HG03135 (cell line): Measurements from ENCODE around the gene NSUN2.

ENCODE experiments used
- ATAC-seq: cut with Tn5 transposase; IDR thresholded peaks from one replicate; pipeline ENCODE4 v1.9.1; 2021; ENCODE audit warnings: mild to moderate bottlenecking, moderate library complexity; ENCODE audit not compliant: unreplicated experiment

NSUN2 gene

GRCh38 chr5:6606884-6607558 lies 25.8 kb downstream of the NSUN2 start:
- no peak for ATAC-seq

DNA sequence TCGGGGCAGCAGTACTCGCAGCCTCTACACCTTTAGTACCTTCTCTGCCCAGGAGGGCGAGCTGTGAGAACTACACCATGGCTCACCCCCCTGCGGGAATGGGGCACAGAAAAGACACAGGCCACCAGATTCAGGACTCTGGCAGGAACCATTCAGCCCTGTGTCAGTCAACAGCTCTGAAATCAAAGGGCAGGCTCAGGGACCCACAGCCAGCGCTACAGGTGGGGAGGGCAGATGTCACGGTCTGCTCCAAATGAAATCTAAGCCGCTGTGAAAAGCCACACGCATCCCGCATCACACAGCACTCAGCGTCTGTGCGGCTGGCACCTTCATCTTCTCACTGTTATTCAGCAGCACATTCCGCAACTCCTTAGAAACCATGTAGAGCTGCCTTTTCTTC lies 27.9 kb downstream of the NSUN2 start:
- ATAC-seq = no peak

DNA sequence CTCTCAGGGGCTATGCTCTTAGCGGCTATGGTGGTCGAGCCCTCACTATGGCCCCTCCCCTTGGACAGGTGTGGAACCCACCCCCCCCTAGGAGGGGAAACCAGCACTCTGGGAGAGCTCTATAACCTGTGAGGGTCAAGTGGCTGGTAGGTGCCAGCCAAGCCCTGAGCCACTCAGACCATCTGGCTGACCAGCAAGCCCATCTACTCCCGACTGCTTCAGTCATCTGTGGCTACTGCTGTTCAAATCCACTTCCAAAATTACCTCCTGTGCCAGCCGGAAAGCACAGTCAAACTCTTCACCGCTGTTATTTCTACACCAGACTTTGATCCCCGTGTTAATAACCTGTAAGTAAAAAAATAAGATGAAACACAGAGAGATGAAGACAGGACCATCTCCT lies 28.5 kb downstream of the NSUN2 start:
- ATAC-seq = no peak

- ATAC-seq = no peak
Observed at GRCh38 chr5:6603643-6604042, 29.2 kb downstream of the NSUN2 start.

- no peak for ATAC-seq
Observed at GRCh38 chr5:6602441-6602840, 30.4 kb downstream of the NSUN2 start.

GRCh38 chr5:6601816-6602215 lies 31.0 kb downstream of the NSUN2 start:
- no peak for ATAC-seq

DNA sequence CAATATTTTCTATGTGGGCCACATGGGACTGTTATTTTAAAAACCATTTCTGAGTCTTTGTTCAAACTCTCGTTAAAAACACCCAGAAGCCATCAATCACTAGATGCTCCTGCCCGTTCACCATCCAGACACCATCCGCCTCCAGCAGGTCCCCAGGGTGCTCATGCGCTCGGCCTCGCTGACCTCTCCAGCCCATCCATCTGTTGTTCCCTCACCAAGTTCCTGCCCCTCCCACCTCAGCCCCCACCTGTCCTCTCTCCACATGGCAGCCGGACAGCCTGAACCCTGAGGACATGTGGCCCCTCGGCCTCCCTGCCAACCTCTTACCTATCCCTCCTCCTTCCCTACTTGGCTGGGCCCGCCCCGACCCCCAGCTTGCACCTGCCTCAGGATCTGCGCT lies 31.6 kb downstream of the NSUN2 start:
- no peak for ATAC-seq

DNA sequence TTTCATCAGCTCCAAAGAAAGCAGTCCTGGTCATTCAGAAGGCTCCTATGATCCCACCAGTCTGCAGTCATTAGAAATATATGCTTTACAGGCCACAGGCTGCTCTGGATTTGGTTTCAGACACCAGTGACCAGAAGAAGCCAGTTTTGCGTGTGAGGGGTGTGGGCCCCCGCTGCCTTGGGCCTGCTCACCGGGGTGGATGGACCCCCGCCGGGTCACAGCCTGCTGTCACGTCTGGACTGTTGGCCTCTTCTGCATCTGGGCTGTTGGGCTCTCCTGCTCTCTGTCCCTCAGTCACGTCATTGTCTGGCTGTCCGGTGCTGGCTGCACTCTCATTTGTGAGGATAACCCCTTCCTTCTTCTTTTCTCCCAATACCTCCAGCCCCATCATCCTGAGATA lies 33.1 kb downstream of the NSUN2 start:
- no peak for ATAC-seq

- ATAC-seq = no peak
Observed at GRCh38 chr5:6598351-6598900, 34.4 kb downstream of the NSUN2 start.

- no peak for ATAC-seq
Observed at GRCh38 chr5:6597557-6597956, 35.3 kb downstream of the NSUN2 start.

- no peak for ATAC-seq
Observed at GRCh38 chr5:6596388-6596787, 36.5 kb downstream of the NSUN2 start.

DNA sequence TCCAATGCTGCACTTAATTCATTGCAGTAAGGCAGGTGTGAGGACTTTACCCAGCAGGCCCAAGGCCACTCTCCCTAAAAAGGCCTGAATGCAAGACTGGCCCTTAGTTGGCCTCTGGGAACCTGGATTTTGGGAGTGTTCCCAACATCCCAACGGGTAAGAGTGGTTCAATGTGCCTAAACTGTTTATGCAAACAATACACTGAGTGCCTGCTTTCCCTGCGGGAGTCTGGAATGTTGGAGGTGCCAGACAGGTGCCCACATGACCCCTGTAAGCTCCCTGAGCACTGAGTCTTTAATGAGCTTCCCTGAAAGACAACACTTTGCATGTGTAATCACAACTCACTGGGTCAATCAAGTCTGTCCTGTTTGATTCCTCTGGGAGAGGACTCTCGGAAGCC lies 37.4 kb downstream of the NSUN2 start:
- no peak for ATAC-seq

GRCh38 chr5:6594066-6594465 lies 38.8 kb downstream of the NSUN2 start:
- ATAC-seq = no peak

DNA sequence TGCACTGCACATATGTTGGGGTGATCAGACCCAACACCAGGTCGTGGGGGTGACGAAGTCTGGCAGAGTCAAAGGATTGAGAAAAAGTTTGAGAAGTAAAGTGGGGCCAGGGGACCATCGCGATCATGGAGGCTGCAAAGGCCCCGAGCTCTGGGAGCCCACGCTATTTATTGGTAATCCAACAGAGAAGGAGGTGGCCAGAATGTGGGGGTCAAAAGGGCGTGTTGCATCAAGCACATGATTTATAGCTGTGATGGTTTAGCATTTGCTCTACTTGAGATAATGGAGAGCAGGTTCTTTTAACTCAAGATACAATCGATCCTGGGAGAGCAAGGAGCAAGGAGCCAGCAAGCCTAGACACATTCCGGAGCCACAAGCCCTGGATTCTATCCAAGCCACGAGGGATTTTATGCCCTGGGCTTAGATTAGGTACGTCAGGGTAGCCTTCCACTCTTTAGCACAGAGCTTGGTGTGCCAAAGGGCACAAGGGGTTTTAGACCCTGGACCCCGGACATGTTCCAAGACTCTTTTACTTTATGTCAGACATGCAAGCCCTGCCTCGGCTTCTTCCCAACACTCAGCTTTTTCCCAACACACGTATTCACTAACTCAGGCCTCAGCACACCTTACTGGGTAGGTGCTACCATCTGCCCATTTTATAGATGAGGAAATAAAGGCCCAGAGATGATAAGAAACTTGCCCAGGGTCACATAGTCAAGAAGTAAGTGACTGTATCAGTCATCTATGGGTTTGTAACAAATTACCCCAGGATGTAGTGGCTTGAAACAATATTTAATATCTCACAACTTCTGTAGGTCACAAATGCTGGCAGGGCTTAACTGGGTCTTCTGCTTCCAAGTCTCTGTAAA lies 39.5 kb downstream of the NSUN2 start:
- ATAC-seq = no peak

GRCh38 chr5:6592601-6593000 lies 40.2 kb downstream of the NSUN2 start:
- ATAC-seq = no peak

- no peak for ATAC-seq
Observed at GRCh38 chr5:6591671-6592288, 41.1 kb downstream of the NSUN2 start.

- no peak for ATAC-seq
Observed at GRCh38 chr5:6590581-6590980, 42.3 kb downstream of the NSUN2 start.

GRCh38 chr5:6587171-6587570 lies 45.7 kb downstream of the NSUN2 start:
- ATAC-seq = no peak

DNA sequence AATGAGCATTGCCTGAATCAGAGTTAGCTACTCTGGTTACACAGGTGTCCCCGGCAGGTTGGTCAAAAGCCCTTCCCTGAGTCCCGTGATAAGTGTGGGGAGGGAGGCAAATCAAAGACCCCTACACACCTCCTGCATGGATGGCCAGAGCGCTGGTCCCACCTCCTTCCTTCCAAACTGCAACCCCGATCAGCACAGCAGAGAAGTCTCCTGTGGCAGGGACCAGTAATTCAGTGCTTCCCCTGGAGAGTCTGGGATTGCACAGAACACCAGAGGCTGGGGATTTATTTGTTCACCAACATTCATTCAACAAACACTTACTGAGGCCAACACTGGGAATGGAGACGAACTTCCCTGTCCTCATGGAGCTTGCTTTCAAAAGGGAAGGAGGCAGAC lies 46.2 kb downstream of the NSUN2 start:
- ATAC-seq = no peak

DNA sequence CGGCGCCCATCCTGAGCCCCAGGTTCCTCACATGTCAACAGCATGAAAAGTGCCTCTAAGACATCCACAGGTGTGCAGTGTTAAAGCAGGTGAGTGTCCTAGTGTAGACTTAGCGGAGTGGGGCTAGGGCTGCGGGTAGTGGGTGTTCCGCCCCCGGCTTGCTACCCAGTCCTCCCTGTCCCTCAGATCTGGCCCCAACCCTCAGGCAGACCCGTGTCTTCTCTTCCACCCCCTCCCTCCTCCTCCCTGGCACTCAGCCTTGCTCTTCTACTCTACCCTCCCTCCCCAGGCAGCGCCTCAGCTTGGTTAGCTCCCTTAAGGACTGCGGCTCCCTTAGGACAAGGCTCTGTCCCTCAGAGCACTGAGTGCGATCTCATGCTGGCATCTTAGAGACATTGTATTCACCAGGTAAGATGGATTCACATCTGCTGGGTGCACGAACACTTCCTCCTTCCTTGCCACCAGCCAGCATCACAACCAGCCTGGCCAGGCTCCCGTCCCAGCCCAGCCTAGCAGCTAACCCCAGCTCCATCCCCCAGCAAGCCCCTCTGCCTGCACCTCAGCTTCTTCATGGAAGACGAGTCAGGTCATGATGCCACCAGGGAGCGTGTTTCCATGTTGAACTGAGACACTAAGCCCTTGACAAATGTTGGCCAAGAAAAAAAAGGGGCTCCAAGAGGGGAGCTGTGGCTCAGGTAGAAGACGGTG lies 46.8 kb downstream of the NSUN2 start:
- ATAC-seq = no peak

DNA sequence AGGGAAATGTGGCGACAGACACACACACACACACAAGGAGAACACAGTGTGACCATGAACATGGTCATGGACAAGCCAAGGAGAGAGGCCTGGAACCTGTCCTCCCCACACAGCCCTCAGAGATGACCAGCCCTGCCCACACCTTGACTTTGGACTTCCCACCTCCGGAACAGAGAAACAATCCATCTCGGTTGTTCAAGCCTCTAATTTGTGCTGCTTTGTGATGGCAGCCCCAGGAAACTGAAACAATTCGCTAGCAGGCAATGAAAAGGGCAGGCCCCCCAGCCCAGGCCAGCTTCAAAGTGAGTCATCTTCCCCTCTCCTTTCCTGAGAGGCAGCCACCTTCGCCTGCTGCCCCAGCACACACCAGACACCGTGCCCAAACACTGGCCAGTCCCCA lies 47.7 kb downstream of the NSUN2 start:
- no peak for ATAC-seq
